ENCODE results near the gene RTN4.

The RTN4 gene

DNA sequence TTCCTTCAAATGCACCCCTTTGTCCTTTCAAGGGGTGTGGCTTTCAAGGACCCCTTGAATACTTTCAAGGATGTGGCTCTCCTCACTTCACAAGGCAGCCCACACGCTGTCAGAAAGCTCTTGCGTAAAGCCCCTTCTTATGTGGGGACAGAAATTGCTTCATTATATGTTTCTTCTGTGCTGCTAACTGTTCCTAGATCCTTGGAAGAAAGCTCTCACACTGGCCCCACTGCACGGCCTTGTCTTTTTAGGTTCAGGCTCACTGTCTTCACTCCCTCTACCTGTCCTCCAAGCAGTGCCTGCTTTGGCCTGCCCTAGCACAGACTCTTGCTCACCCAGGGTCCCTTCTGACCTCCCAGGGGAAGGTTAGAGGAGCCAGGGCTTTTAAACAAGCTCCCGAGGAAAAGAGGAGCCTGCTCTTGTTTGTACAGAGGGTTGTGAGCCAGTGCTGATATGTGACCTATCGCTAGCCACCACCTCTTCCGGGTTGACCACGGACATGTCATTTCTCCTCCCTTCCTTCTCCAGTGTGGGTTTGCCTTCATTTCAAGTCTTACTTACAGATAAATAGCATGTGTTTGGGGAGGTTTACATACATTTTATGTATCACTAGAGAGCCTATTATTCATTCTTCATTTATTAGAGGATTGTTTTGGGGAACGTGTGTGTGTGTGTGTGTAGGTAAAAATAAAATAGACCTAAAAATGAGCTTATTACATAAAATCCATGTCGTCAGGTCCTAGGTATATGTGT lies 94.7 kb downstream of the RTN4 start:
- Histone ChIP-seq H3K27me3 (no peaks in the 10 kb centered on the region), H3K36me3 (no peaks in the 10 kb centered on the region), H3K27ac (no peak overlapping the region), H3K9ac (no peak overlapping the region), H3K9me3 (no peaks in the 10 kb centered on the region), H4K20me1 (no peaks in the 10 kb centered on the region), H3K4me3 (no peak overlapping the region), H3K4me2 (no peak overlapping the region), H3K4me1 (peaks cover 20% of the 10 kb centered on the region)
- TF ChIP-seq Cebpa-rat (IDR thresholded peaks at IDR 0.05), result no peak

DNA sequence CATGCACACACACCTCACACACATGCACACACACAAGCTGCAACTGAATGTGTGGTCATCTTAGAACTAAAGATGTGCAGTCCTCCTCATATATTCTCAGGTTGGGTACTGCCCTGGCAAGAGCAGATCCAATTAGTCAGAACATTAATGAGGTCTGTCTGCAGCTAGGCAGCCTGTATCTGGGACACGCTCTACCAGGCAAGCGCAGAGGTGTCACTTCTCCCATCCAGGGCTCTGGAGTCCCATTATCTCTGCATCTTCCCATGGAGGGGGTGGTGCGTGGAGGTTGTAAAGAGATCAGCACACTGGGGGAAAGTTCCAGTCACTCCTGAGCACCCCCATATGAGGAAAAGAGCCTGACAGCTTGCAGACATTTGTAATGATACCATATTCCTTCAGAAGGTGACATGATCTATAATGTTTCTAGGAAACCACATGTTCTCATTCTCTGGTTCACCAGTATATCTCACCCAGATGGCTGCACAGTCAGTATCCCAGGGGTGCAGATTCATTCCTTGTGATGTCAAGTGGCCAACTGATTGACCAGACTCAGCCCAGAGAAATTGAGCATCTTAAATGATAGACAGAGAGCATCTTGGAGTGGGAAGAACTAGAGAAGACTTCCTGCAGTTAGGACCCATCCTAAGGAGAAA lies 95.4 kb downstream of the RTN4 start:
- no peak for TF ChIP-seq Cebpa-rat (IDR thresholded peaks at IDR 0.05)
- Histone ChIP-seq H4K20me1 (no peaks in the 10 kb centered on the region), H3K4me2 (no peak overlapping the region), H3K4me1 (peaks cover 20% of the 10 kb centered on the region), H3K9ac (no peak overlapping the region), H3K27ac (no peak overlapping the region), H3K4me3 (no peak overlapping the region), H3K36me3 (no peaks in the 10 kb centered on the region), H3K27me3 (no peaks in the 10 kb centered on the region), H3K9me3 (no peaks in the 10 kb centered on the region)

DNA sequence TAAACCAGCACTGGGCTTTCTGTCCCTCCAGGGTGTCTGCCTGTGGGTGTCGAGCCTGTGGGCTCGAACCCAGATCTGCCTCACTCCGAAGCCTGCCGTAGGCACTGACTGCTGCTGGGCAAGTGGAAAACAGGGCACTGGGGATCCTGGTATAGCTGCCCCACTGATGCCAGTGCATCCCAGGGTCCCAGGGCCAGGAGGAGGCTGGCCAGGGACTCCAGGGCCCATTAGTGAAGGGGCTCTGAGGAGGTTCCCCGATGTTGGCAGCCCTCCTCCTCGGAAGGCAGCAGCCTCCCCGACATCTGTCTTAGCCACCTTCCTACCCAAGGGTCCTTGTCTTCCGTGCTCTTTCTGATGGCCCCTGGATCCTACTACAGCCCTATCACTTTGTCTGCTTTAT lies 96.1 kb downstream of the RTN4 start:
- Histone ChIP-seq H3K9ac (no peak overlapping the region), H3K27ac (no peak overlapping the region), H3K4me2 (no peak overlapping the region), H4K20me1 (no peaks in the 10 kb centered on the region), H3K4me3 (no peak overlapping the region), H3K9me3 (no peaks in the 10 kb centered on the region), H3K36me3 (no peaks in the 10 kb centered on the region), H3K27me3 (no peaks in the 10 kb centered on the region), H3K4me1 (peaks cover 20% of the 10 kb centered on the region)
- TF ChIP-seq Cebpa-rat (IDR thresholded peaks at IDR 0.05), result no peak

DNA sequence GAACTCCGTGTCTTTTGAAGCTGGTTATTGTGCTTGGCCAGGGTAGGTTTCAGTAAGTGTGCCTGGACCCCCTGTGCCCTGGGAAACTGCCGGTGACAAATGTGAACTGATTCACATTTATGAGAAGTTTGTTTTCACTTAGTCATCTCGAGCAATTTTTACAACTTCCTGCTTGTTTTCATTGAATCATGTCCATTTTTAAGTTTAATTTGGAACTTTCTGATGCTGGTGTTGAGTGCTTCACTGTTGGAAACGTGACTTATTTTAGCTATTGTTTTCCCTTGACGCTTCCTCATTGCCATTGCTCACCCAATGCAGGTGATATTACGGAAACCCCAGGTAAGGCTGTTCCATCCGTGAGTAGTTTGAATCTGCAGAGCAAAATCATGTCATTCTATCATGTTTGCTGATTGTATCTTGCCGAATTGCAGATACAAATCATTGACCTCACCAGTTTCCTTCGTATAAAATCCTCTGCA lies 97.2 kb downstream of the RTN4 start:
- H3K9ac ChIP-seq, result no peak overlapping the region
- H3K4me1 ChIP-seq, result peaks cover 13% of the 10 kb centered on the region
- no peaks in the 10 kb centered on the region for H3K27me3 ChIP-seq
- no peak overlapping the region for H3K4me3 ChIP-seq
- H3K36me3 ChIP-seq, result no peaks in the 10 kb centered on the region
- no peak for TF ChIP-seq Cebpa-rat (IDR thresholded peaks at IDR 0.05)
- no peaks in the 10 kb centered on the region for H4K20me1 ChIP-seq
- no peaks in the 10 kb centered on the region for H3K9me3 ChIP-seq
- no peak overlapping the region for H3K27ac ChIP-seq
- no peak overlapping the region for H3K4me2 ChIP-seq

DNA sequence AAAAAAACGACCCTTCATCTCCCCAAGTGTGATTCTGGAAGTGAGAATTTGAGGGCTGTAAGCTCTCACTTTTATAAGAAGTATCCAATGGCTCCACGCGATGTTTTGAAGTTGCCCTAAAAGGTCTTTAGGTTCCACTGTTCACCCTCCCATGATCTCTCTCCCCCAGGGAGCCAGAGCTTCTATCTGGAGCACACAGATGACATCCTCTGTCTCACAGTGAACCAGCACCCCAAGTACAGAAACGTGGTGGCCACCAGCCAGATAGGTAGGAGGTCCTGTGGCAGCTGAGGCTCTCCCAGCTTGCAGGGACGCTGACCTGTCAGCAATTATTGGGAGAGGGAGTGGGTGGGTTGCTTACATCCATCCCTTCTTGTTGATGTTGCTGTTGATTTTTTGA lies 97.8 kb downstream of the RTN4 start:
- Histone ChIP-seq H3K36me3 (no peaks in the 10 kb centered on the region), H4K20me1 (no peaks in the 10 kb centered on the region), H3K27me3 (no peaks in the 10 kb centered on the region), H3K4me2 (no peak overlapping the region), H3K9me3 (no peaks in the 10 kb centered on the region), H3K27ac (no peak overlapping the region), H3K4me3 (no peak overlapping the region), H3K9ac (no peak overlapping the region), H3K4me1 (peaks cover 8% of the 10 kb centered on the region)
- no peak for TF ChIP-seq Cebpa-rat (IDR thresholded peaks at IDR 0.05)

DNA sequence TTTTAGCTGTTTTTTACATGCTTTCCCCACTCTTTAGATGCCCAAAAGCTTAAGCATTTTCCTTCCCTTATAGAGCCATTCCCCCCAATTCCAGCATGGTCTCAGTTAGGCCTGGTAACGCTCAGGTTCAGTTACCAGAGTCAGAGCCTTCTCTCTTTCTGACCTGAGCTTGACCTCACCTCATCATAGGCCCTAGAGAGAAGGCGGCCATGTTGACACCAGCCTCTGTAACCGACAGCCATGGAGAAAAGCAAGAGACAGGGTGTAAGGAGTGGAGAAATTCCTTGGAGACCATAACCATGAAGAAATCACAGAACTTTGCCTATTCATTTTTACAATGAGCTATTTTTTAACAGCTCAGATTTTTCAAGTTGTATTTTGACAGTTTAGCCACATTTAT lies 99.4 kb downstream of the RTN4 start:
- Histone ChIP-seq H3K9ac (no peak overlapping the region), H3K27ac (no peak overlapping the region), H3K4me2 (no peak overlapping the region), H4K20me1 (no peaks in the 10 kb centered on the region), H3K4me3 (no peak overlapping the region), H3K9me3 (no peaks in the 10 kb centered on the region), H3K27me3 (no peaks in the 10 kb centered on the region), H3K4me1 (0 out of 2 replicates have a peak, but pooled peaks cover 4% of the 10 kb centered on the region), H3K36me3 (no peaks in the 10 kb centered on the region)
- no peak for TF ChIP-seq Cebpa-rat (IDR thresholded peaks at IDR 0.05)

DNA sequence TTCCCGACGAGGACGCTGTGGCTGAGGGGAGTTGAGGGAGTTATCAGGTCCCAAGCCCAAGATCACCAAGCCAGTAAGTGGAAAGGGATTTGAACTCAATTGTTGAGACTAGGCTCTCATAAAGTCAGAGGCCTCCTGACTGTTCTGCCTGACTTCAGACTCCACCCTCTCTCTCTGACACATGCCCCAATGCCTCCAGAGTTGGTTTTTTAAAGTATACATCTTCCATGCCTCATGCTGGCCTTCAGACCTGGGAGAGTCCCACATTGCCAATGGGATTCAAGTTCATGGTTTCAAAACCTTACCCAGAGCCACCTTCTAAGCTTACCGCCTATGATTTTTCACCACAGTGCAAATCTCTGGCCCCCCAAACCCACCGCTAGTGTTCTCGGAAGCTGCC lies 100.8 kb downstream of the RTN4 start:
- Histone ChIP-seq H4K20me1 (no peaks in the 10 kb centered on the region), H3K4me3 (no peak overlapping the region), H3K27ac (no peak overlapping the region), H3K4me2 (no peak overlapping the region), H3K36me3 (no peaks in the 10 kb centered on the region), H3K4me1 (no peaks in the 10 kb centered on the region), H3K9ac (no peak overlapping the region), H3K9me3 (no peaks in the 10 kb centered on the region), H3K27me3 (no peaks in the 10 kb centered on the region)
- TF ChIP-seq Cebpa-rat (IDR thresholded peaks at IDR 0.05), result no peak

DNA sequence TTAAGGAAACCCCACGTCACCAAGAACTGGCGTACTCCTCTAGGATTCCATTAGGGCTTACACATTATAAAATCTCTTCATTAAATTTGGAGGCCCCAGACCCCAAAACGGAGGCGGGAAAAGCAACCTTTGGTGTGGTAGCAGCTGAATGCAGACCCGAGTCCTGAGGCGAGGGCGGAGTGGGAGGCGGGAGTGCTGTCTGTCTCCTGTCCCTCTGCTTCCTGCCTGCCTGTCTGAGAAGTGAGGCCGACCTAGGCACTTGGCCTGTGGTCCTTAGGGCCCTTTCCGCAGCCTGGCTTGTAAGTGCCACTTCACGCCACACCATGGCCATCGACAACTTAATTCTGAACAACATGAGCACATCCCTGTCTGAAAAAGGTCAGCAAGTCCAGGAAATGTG lies 102.1 kb downstream of the RTN4 start:
- TF ChIP-seq Cebpa-rat (IDR thresholded peaks at IDR 0.05), result no peak
- no peak overlapping the region for H3K4me2 ChIP-seq
- H3K27me3 ChIP-seq, result no peaks in the 10 kb centered on the region
- H3K36me3 ChIP-seq, result no peaks in the 10 kb centered on the region
- H4K20me1 ChIP-seq, result no peaks in the 10 kb centered on the region
- no peaks in the 10 kb centered on the region for H3K9me3 ChIP-seq
- no peak overlapping the region for H3K4me3 ChIP-seq
- no peak overlapping the region for H3K27ac ChIP-seq
- no peak overlapping the region for H3K9ac ChIP-seq
- H3K4me1 ChIP-seq, result no peaks in the 10 kb centered on the region

DNA sequence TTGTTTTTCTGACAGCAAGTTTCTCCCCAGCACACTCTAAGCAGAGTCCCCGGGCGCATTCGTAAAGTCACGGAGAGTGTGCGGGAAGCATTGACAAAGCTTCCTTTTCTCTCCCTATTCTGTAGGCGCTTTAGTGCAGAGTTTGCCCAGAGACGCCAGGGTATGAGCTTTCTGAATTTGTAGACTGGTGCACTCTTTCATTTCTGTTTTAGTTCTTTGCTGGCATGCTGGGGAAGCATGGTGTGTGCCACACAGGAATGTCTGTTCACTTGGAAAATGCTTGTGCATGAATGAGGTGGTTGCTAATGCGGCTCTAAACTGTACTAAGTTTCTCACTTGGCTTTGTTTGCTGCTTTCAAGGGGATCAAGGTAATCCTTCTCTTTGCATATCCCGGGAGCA lies 102.6 kb downstream of the RTN4 start:
- H4K20me1 ChIP-seq, result no peaks in the 10 kb centered on the region
- H3K27me3 ChIP-seq, result no peaks in the 10 kb centered on the region
- TF ChIP-seq Cebpa-rat (IDR thresholded peaks at IDR 0.05), result no peak
- H3K36me3 ChIP-seq, result no peaks in the 10 kb centered on the region
- H3K4me1 ChIP-seq, result no peaks in the 10 kb centered on the region
- no peak overlapping the region for H3K4me3 ChIP-seq
- H3K9me3 ChIP-seq, result no peaks in the 10 kb centered on the region
- H3K4me2 ChIP-seq, result no peak overlapping the region
- no peak overlapping the region for H3K9ac ChIP-seq
- no peak overlapping the region for H3K27ac ChIP-seq

DNA sequence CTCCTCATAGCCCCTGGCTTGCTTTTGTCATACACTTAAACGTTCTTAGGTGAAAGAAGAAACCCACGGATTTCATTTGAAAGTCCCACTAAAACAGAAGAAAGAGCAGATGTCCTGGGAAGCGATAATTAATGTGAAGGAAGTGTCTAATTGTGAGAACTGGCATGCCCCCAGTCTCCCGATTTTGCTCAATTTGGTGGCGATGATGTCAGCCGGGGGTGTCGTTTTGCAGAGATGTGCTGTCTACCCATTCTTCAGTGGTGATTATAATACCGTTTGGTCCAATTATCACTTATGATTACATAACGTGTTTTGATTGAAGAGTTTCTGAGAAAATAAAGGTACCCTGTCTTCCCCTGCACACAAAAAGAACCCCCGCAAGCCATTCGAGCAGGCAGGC lies 103.1 kb downstream of the RTN4 start:
- Histone ChIP-seq H4K20me1 (no peaks in the 10 kb centered on the region), H3K9ac (no peak overlapping the region), H3K36me3 (no peaks in the 10 kb centered on the region), H3K27me3 (no peaks in the 10 kb centered on the region), H3K4me1 (no peaks in the 10 kb centered on the region), H3K4me3 (no peak overlapping the region), H3K9me3 (no peaks in the 10 kb centered on the region), H3K27ac (no peak overlapping the region), H3K4me2 (no peak overlapping the region)
- TF ChIP-seq Cebpa-rat (IDR thresholded peaks at IDR 0.05), result no peak
